ENCODE measurements around the gene CACYBP.

Gene CACYBP

GRCh38 chr1:174995121-174995520, 4.6 kb upstream of the CACYBP start:
- Histone ChIP-seq H3K27ac (no peak overlapping the region), H3K4me1 (ENCODE audit: control insufficient read depth in 1 of 2, insufficient read depth in 1 of 2, low read depth in 1 of 2, low read length in 1 of 2) (peaks cover 13% of the 10 kb centered on the region in 2 experiments), H3K9me3 (no peaks in the 10 kb centered on the region), H3K27me3 (no peaks in the 10 kb centered on the region), H3K36me3 (peaks cover 27% of the 10 kb centered on the region), H3K4me3 (ENCODE audit: low read depth in 1 of 2, low read length in 1 of 2) (no peak overlapping the region)
- TF ChIP-seq CTCF (IDR thresholded peaks at IDR 0.05): no peak

DNA sequence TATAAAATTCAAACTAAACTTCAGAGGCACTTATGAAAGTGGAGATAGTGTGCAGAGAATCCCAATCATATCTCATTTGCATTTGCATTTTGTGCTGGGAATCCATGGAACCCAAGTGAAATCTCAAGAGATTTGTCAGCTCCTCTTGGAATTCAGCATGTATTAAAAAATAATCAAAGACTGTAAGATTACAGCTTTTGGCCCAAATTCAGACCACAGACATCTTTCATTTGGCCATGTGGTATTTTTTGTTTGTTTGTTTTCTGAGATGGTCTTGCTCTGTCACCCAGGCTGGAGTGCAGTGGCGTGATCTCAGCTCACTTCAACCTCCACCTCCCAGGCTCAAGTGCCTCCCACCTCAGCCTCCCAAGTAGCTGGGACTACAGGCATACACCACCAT, 3.8 kb upstream of the CACYBP start:
- Histone ChIP-seq H3K4me1 (ENCODE audit: control insufficient read depth in 1 of 2, insufficient read depth in 1 of 2, low read depth in 1 of 2, low read length in 1 of 2) (peaks cover 13% of the 10 kb centered on the region in 2 experiments), H3K27me3 (no peaks in the 10 kb centered on the region), H3K27ac (no peak overlapping the region), H3K9me3 (no peaks in the 10 kb centered on the region), H3K36me3 (peaks cover 19% of the 10 kb centered on the region), H3K4me3 (ENCODE audit: low read depth in 1 of 2, low read length in 1 of 2) (no peak overlapping the region)
- TF ChIP-seq CTCF (IDR thresholded peaks at IDR 0.05): no peak

- Histone ChIP-seq H3K27me3 (no peaks in the 10 kb centered on the region), H3K4me3 (ENCODE audit: low read depth in 1 of 2, low read length in 1 of 2) (no peak overlapping the region), H3K27ac (no peak overlapping the region), H3K9me3 (no peaks in the 10 kb centered on the region), H3K36me3 (peaks cover 13% of the 10 kb centered on the region), H3K4me1 (ENCODE audit: control insufficient read depth in 1 of 2, insufficient read depth in 1 of 2, low read depth in 1 of 2, low read length in 1 of 2) (peaks cover 18 to 19% of the 10 kb centered on the region in 2 experiments)
- TF ChIP-seq CTCF (IDR thresholded peaks at IDR 0.05): no peak
Observed at GRCh38 chr1:174996476-174996875, 3.3 kb upstream of the CACYBP start.

DNA sequence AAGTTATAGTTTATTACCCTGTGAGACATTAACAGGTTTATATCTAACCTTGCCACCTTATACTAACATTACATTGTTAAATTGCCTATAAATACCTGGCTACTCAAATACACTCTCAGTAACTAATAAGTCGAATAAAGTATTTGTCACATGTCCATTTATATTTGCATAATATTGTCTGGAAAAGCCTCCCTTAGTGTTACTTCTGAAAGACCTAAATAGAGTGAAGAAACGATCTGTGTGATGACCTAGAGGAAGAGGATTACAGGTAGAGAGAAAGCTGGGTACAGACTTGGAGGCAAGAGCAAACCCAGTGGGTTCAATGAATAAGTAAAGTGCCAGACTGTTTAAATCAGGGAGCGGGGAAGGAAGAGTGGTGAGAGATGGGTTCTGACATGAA, 2.7 kb upstream of the CACYBP start:
- peaks cover 8% of the 10 kb centered on the region for H3K36me3 ChIP-seq
- no peaks in the 10 kb centered on the region for H3K27me3 ChIP-seq
- TF ChIP-seq CTCF (IDR thresholded peaks at IDR 0.05): no peak
- no peaks in the 10 kb centered on the region for H3K9me3 ChIP-seq
- H3K27ac ChIP-seq: no peak overlapping the region
- no peak overlapping the region for H3K4me3 ChIP-seq (ENCODE audit: low read depth in 1 of 2, low read length in 1 of 2)
- H3K4me1 ChIP-seq (ENCODE audit: control insufficient read depth in 1 of 2, insufficient read depth in 1 of 2, low read depth in 1 of 2, low read length in 1 of 2): peaks cover 20 to 22% of the 10 kb centered on the region in 2 experiments

DNA sequence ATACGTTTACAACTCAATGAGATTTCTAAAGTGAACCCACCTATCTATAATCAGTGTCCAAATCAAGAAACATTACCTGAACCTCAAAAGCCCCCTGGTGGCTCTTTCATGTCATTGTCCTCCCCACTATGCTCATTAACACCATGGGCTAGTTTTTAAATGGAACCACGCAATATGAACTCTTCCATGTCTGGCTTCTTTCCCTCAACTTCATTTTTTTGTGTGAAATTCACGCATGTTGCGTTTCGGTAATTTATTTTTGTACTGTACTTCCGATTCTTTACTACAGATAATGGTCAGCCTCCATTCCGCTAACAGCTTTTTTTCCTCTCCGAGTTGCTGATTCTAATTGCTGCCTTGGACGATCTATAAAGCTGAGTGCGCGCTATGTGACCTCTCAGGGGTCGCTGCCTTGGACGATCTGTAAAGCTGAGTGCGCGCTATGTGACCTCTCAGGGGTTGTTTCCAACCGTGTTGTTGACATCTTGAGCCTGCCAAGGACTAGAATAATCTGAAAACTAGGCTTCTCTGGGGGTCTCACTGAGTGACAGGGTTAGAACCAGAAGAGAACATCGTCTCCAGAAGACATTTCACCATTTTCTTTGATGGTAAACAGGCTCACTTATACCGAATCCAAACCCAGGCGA, 1.1 kb upstream of the CACYBP start:
- Histone ChIP-seq H3K27me3 (no peaks in the 10 kb centered on the region), H3K4me3 (ENCODE audit: low read depth in 1 of 2, low read length in 1 of 2) (peak overlapping the region; percentile 79), H3K9me3 (no peaks in the 10 kb centered on the region), H3K27ac (peak overlapping the region; percentile 97), H3K4me1 (ENCODE audit: control insufficient read depth in 1 of 2, insufficient read depth in 1 of 2, low read depth in 1 of 2, low read length in 1 of 2) (peaks cover 20 to 22% of the 10 kb centered on the region in 2 experiments), H3K36me3 (no peaks in the 10 kb centered on the region)
- peak; percentile 87 for TF ChIP-seq CTCF (IDR thresholded peaks at IDR 0.05)
